HepG2 (cell line): ENCODE measurements around the gene BABAM1. TPM values are rescaled to one million over a fixed set of nuclear protein-coding genes. Genes with fewer than 3 reads are reported as not detected.

ENCODE experiments used
- ATAC-seq: fragments of 200-7000 bp; cut with Tn5 transposase; 3 replicates; pipeline ENCODE4 v1.9.1; 2020; ENCODE audit warnings: mild to moderate bottlenecking, moderate library complexity
- BruUV-seq: library from RNA; stranded (reverse); fragments of 400-500 nt; replicated peaks from 2 replicates; lab custom pipeline; 2021; lab: Mats Ljungman, UMichigan
- CTCF ChIA-PET: fragments of 300-600 bp; formaldehyde crosslinking; extraction: SDS; loops from one replicate; lab custom pipeline; 2021; ENCODE audit warnings: low total read pairs, inconsistent platforms, low intra/inter-chr PET ratio; lab: Yijun Ruan, JAX
- POLR2A ChIA-PET: fragments of 350-600 bp; sonication (Branson Sonifier 250); formaldehyde crosslinking; loops from one replicate; lab custom pipeline; 2020; ENCODE audit warnings: antibody characterized with exemption, inconsistent platforms; lab: Yijun Ruan, JAX
- DNase-seq: peaks from one replicate; pipeline ENCODE4 v3.0.0-alpha.2; 2015; ENCODE audit warnings: low spot score
- FAIRE-seq: peaks from 3 replicates; lab custom pipeline; 2011; peaks lifted over from hg19 to GRCh38; lab: Jason Lieb, UNC
- H2AFZ ChIP-seq: one replicate; pipeline ENCODE4 v1.6.1; 2011; ENCODE audit warnings: low read length, inconsistent platforms
- H3K27ac ChIP-seq: fragments of 300-600 bp; 3 replicates; pipeline ENCODE4 v1.8.0; 2011; ENCODE audit warnings: mixed run types, mild to moderate bottlenecking, mixed read lengths, low read length, inconsistent platforms; ENCODE audit not compliant: insufficient read depth; ENCODE audit errors: extremely low read length
- H3K27me3 ChIP-seq, 2 experiments: fragments of 200-600 bp in 1 of 2; 2 replicates in 1 of 2; 3 replicates in 1 of 2; pipeline versions ENCODE4 v1.6.0 to v1.8.0; 2011; ENCODE audit warnings: low read length in 2 of 2, mild to moderate bottlenecking in 2 of 2, moderate library complexity in 2 of 2, inconsistent platforms in 1 of 2; ENCODE audit not compliant: insufficient read depth in 2 of 2, control insufficient read depth in 1 of 2
- H3K36me3 ChIP-seq, 2 experiments: fragments of 200-600 bp in 1 of 2; replicated peaks in 1 of 2; 2 replicates in 1 of 2; 3 replicates in 1 of 2; pipeline versions ENCODE4 v1.5.1 to v1.8.0; 2011; ENCODE audit warnings: low read length in 2 of 2, inconsistent platforms in 1 of 2; ENCODE audit not compliant: insufficient read depth in 2 of 2, control insufficient read depth in 1 of 2
- H3K4me1 ChIP-seq: 2 replicates; pipeline ENCODE4 v1.5.1; 2012; ENCODE audit warnings: low read length, inconsistent platforms; ENCODE audit not compliant: insufficient read depth
- H3K4me2 ChIP-seq: 2 replicates; pipeline ENCODE4 v1.6.0; 2011; ENCODE audit warnings: low read depth, low read length, inconsistent platforms
- H3K4me3 ChIP-seq, 3 experiments: fragments of 200-600 bp in 1 of 3; sonication (generic), shearing (Covaris generic) in 1 of 3; replicated peaks in 1 of 3; 2 replicates each; pipeline ENCODE4 v1.5.1; 2011 to 2016; ENCODE audit warnings: low read length in 3 of 3, inconsistent platforms in 2 of 3, low read depth in 2 of 3, mild to moderate bottlenecking in 2 of 3, control low read depth in 1 of 3, mixed read lengths in 1 of 3; ENCODE audit not compliant: insufficient read depth in 1 of 3
- H3K79me2 ChIP-seq: one replicate; pipeline ENCODE4 v1.6.1; 2011; ENCODE audit warnings: low read length, inconsistent platforms; ENCODE audit not compliant: insufficient read depth
- H3K9ac ChIP-seq: 2 replicates; pipeline ENCODE4 v1.6.0; 2011; ENCODE audit warnings: mild to moderate bottlenecking, low read depth, low read length, inconsistent platforms; ENCODE audit not compliant: insufficient read depth
- H3K9me3 ChIP-seq: 2 replicates; pipeline ENCODE4 v1.5.1; 2012; ENCODE audit warnings: mild to moderate bottlenecking, low read length
- H4K20me1 ChIP-seq: 2 replicates; pipeline ENCODE4 v1.6.0; 2011; ENCODE audit warnings: inconsistent platforms, mild to moderate bottlenecking, low read length, moderate library complexity; ENCODE audit not compliant: insufficient read depth
- AGO1 ChIP-seq: fragments of 200-400 bp; formaldehyde crosslinking; IDR thresholded peaks from 2 replicates; pipeline ENCODE4 v1.6.1; 2017; ENCODE audit warnings: mild to moderate bottlenecking, low read depth, low read length, moderate library complexity; ENCODE audit not compliant: poor library complexity, severe bottlenecking
- NFYC ChIP-seq: IDR thresholded peaks from 2 replicates; pipeline ENCODE4 v1.6.1; 2016; ENCODE audit warnings: missing genetic modification reagents, missing compliant biosample characterization
- ZFYVE20 ChIP-seq: sonication (generic); formaldehyde crosslinking; IDR thresholded peaks from 2 replicates; pipeline ENCODE4 v1.8.0; 2023; ENCODE audit warnings: low read depth, mild to moderate bottlenecking, moderate library complexity, missing genetic modification reagents, borderline replicate concordance
- ZSCAN21 ChIP-seq: sonication (generic); formaldehyde crosslinking; IDR thresholded peaks from 2 replicates; pipeline ENCODE4 v1.8.0; 2022; ENCODE audit warnings: mild to moderate bottlenecking, missing genetic modification reagents, moderate library complexity, borderline replicate concordance
- WGBS: methylation state at CpG from one replicate; pipeline ENCODE4 v1.1.6; 2017; ENCODE audit warnings: low lambda C conversion rate; 5-methylcytosine and 5-hydroxymethylcytosine counted together
- in situ Hi-C: cut with HindIII; loops from 2 replicates; pipeline ENCODE4 v1.10.0; 2017; ENCODE audit warnings: low pct_unique_long_range_greater_than_20kb; ENCODE audit not compliant: extremely low pct_ligation_motif_present
- intact Hi-C: fragments of 100-400 bp; cut with micrococcal nuclease; formaldehyde crosslinking; loops from one replicate; pipeline ENCODE4 v1.10.0; 2022; ENCODE audit not compliant: unreplicated experiment
- polyA plus RNA-seq, 8 experiments: library from polyadenylated mRNA; depleted of rRNA in 3 of 8; stranded (reverse) in 7 of 8; unstranded in 1 of 8; fragments of >200 nt; fragmentation: Illumina TruSeq in 4 of 8; extraction: Trizol in 4 of 8; gene quantifications; 2 replicates each; pipeline versions ENCODE4 v1.2.1 to v1.2.3, GENCODE V29; 2011 to 2016; ENCODE audit warnings: low read depth in 4 of 8, missing spikeins in 1 of 8, mixed read lengths in 1 of 8; ENCODE audit not compliant: insufficient read depth in 1 of 8
- total RNA-seq, 5 experiments: library from RNA; depleted of rRNA; stranded (reverse); fragments of >200 nt; fragmentation: Illumina TruSeq; extraction: Trizol; gene quantifications; 2 replicates each; pipeline ENCODE4 v1.2.3, GENCODE V29; 2016; ENCODE audit warnings: low read depth in 1 of 5
- TF ChIP-seq, protein P1 (sequence below): sonication (generic); formaldehyde crosslinking; IDR thresholded peaks from 2 replicates; pipeline ENCODE4 v1.4.0; 2020; ENCODE audit warnings: mild to moderate bottlenecking, missing genetic modification reagents

BABAM1 gene
- total and polyA plus RNA-seq, 2 of the 13 experiments (the other 11 are each of a cell fraction or from before 2014, with no cell fraction given): 70.0 to 82.0 TPM

DNA sequence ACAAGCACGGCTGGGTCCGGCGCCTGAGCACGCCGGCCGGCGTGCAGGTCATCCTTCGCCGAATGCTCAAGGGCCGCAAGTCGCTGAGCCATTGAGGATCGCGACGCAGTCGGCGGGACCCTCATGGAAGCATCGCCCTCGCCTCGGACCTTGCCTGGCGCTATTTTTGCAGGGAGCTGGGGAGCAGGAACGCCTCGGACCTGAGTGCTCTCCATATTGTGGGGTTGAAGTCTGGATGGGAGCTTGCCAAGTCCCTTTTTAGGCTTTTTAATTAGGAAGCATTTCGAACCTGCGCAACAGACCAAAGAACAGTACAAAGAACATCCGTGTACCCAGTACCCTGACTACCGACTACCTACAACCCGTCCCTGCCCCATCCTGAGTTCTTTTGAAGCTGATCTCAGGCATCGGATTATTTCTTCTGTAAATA, 39.1 kb downstream of the BABAM1 start (continued):
- TF ChIP-seq, protein P1, sequence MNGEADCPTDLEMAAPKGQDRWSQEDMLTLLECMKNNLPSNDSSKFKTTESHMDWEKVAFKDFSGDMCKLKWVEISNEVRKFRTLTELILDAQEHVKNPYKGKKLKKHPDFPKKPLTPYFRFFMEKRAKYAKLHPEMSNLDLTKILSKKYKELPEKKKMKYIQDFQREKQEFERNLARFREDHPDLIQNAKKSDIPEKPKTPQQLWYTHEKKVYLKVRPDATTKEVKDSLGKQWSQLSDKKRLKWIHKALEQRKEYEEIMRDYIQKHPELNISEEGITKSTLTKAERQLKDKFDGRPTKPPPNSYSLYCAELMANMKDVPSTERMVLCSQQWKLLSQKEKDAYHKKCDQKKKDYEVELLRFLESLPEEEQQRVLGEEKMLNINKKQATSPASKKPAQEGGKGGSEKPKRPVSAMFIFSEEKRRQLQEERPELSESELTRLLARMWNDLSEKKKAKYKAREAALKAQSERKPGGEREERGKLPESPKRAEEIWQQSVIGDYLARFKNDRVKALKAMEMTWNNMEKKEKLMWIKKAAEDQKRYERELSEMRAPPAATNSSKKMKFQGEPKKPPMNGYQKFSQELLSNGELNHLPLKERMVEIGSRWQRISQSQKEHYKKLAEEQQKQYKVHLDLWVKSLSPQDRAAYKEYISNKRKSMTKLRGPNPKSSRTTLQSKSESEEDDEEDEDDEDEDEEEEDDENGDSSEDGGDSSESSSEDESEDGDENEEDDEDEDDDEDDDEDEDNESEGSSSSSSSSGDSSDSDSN (CRISPR knock-in tag): peak; percentile 38; the same call in 1 of the 2 replicates

DNA sequence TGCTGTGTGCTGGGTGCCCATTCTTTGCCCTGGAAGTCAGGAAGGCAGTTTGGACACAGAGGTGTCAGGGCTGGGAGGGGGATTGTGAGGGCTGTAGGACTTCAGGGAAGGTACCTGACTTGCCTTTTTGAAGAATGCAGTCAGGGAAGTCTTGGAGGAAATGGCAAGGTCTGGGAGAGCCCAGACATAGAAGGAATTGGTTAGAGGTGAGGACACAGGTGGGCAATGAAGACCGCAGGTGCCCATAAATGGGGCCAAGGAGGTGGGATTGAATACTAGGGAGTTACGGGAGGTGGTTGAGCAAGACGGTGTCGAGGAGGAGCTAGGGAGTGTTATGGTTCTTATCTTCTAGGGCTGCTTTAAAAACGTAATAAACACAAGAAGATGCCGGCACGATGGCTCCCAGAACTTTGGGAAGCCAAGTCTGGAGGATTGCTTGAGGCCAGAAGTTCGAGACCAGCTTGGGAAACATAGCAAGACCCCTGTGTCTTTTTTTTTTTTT, 40.7 kb downstream of the BABAM1 start:
- no peaks in the 10 kb centered on the region for H3K9me3 ChIP-seq
- H2AFZ ChIP-seq: no peak overlapping the region
- no peak for TF ChIP-seq ZSCAN21 (CRISPR knock-in tag)
- no peak for TF ChIP-seq NFYC
- TF ChIP-seq AGO1: no peak
- no peak for TF ChIP-seq ZFYVE20 (CRISPR knock-in tag)
- in situ Hi-C loops: no loop called here
- peaks cover 0 to 1% of the 10 kb centered on the region in 2 experiments; a peak in 1 of 5 replicates for H3K36me3 ChIP-seq
- H3K9ac ChIP-seq: no peak overlapping the region
- FAIRE-seq (no peak), DNase-seq (no peak), ATAC-seq (no peak)
- no peaks in the 10 kb centered on the region; a peak in 1 of 5 replicates for H3K27me3 ChIP-seq
- POLR2A ChIA-PET: interaction anchor here (0.6 to 3.1 kb wide), 6 partner anchors 26 to 1210 kb away, joined by 3 to 37 read pairs (median 7); partner anchors contain the start of genes ANO8, BABAM1 and USE1
- H3K4me1 ChIP-seq: peaks cover 53% of the 10 kb centered on the region
- no peak overlapping the region for H3K4me3 ChIP-seq
- WGBS: 94% methylated on average over 8 of the region's 8 CpGs
- CTCF ChIA-PET: no interaction called here
- H4K20me1 ChIP-seq: peaks cover 7% of the 10 kb centered on the region
- no peak overlapping the region for H3K4me2 ChIP-seq
- BruUV-seq: no TSS peak
- H3K79me2 ChIP-seq: peaks cover 28% of the 10 kb centered on the region
- no peak overlapping the region for H3K27ac ChIP-seq
- intact Hi-C loops: loop anchor here (2.0 kb wide), 1 partner anchor 29 kb away; the partner anchor contains the start of gene GTPBP3
